Left forelimb (tissue), 1 donor: ENCODE results near the gene ZBTB8B.

Source experiments
- DNase-seq: peaks from one replicate; pipeline ENCODE4 v3.0.0-alpha.2; 2018; ENCODE audit warnings: low spot score

The ZBTB8B gene

DNA sequence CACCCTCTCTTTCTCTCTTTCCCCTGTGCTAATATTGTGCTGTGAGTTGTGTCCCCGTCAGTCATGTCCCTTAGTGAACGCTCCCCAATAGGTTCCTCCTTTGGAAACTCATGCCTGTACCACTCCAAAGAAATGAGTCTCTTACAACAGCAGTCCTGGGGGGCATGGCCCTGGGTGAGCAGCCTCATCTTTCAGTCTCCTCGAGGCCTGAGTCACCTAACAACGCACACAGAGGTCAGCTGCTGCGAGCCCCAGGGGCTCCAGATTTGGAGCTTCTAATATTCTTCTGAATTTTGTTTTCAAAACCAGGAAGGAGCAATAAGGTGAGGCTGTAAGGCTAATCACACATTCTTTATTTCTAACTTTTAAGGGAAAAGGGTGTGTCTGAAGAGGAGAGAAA, 43.9 kb downstream of the ZBTB8B start:
- no peak for DNase-seq

DNA sequence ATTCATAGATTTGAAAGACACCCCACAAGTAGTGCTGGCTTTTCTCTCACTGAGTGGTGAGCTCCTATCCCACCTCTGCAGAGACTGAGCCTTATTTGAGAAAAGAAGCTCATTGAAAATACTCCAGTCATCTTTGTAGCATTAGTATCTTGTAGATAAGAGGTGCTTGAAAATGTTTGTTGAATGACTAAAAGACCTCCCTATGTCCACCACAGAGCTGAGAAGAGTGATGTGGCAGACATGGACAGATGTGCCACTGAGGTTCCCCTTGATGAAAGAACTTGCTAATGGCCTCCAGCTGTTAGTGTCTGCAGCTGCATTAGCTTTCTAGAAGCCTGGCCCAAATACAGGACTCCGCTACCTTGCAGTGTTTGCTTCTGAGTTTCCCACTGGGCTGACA, 45.1 kb downstream of the ZBTB8B start:
- DNase-seq: no peak
